Stomach (tissue), 9 donors: ENCODE data around the gene CCDC6. TPM values are rescaled to one million over a fixed set of nuclear protein-coding genes. Genes with fewer than 3 reads are reported as not detected.

ENCODE experiments used
- DNase-seq, 2 donors: peaks; one replicate each; pipeline versions ENCODE4 v3.0.0 to v3.0.0-alpha.2; 2013 to 2019
- H3K27ac ChIP-seq, 5 donors: fragments of 200-600 bp in 4 of 5; sonication (generic) in 4 of 5; one replicate each; pipeline ENCODE4 v1.5.1; 2013 to 2019; ENCODE audit warnings: mild to moderate bottlenecking in 1 of 5, moderate library complexity in 1 of 5
- H3K27me3 ChIP-seq, 3 donors: fragments of 200-600 bp; sonication (generic); one replicate each; pipeline ENCODE4 v1.5.1; 2017 to 2019; ENCODE audit warnings: mixed run types in 1 of 3
- H3K36me3 ChIP-seq, 4 donors: fragments of 200-600 bp; sonication (generic); 1 replicate in 3 of 4; 2 replicates in 1 of 4; pipeline ENCODE4 v1.5.1; 2016 to 2019
- H3K4me1 ChIP-seq, 4 donors: fragments of 200-600 bp; sonication (generic); one replicate each; pipeline ENCODE4 v1.5.1; 2016 to 2019
- H3K4me3 ChIP-seq, 4 donors: fragments of 200-600 bp; sonication (generic) in 3 of 4; one replicate each; pipeline ENCODE4 v1.5.1; 2016 to 2019; ENCODE audit warnings: mild to moderate bottlenecking in 1 of 4
- H3K9me3 ChIP-seq, 4 donors: fragments of 200-600 bp; sonication (generic); one replicate each; pipeline ENCODE4 v1.5.1; 2016 to 2019
- EP300 ChIP-seq: sonication (generic); formaldehyde crosslinking; IDR thresholded peaks from one replicate; pipeline ENCODE4 v1.6.1; 2017; ENCODE audit warnings: antibody characterized with exemption
- POLR2A ChIP-seq, 4 donors: fragments of 450-650 bp; IDR thresholded peaks; one replicate each; pipeline ENCODE4 v1.6.1; 2016; ENCODE audit warnings: antibody characterized with exemption in 4 of 4, control low read depth in 2 of 4, mild to moderate bottlenecking in 1 of 4, moderate library complexity in 1 of 4
- POLR2AphosphoS5 ChIP-seq, 3 donors: sonication (generic); formaldehyde crosslinking; IDR thresholded peaks; one replicate each; pipeline ENCODE4 v1.6.1; 2016; ENCODE audit warnings: antibody characterized with exemption in 3 of 3
- WGBS, 5 donors: extraction: QIAGEN DNeasy Blood & Tissue Kit in 3 of 5; methylation state at CpG; one replicate each; pipeline versions ENCODE4 v1.1.5 to v1.1.7; 2013 to 2018; 5-methylcytosine and 5-hydroxymethylcytosine counted together
- intact Hi-C: fragments of 100-400 bp; cut with DNase I; formaldehyde crosslinking; loops from one replicate; pipeline ENCODE4 v1.15.1; 2023; ENCODE audit warnings: low total_unique reads
- polyA plus RNA-seq, 3 donors: library from polyadenylated mRNA; stranded (reverse); fragments of 200-250 nt; gene quantifications; one replicate each; pipeline ENCODE4 v1.2.3, GENCODE V29; 2013
- total RNA-seq, 5 donors: library from RNA; depleted of rRNA; stranded (reverse); fragments of >200 nt; gene quantifications; one replicate each; pipeline versions ENCODE4 v1.1.0 to v1.2.3, GENCODE V29; 2014 to 2016
- TF ChIP-seq, protein P1 (sequence below), 7 experiments: fragments of 450-650 bp in 4 of 7; fragments of 200-600 bp in 3 of 7; sonication (generic) in 3 of 7; IDR thresholded peaks; one replicate each; pipeline ENCODE4 v1.5.1; 2016 to 2019; ENCODE audit warnings: antibody characterized with exemption in 7 of 7, control low read depth in 2 of 7, mild to moderate bottlenecking in 1 of 7
- donor health status: healthy with polysubstance abuse.
- donor health status: Bipolar disorder and iron deficiency.
- donor health status: healthy.

The CCDC6 gene
- total and polyA plus RNA-seq, 8 donors: 12.5 to 56.0 (median 17.0) TPM

DNA sequence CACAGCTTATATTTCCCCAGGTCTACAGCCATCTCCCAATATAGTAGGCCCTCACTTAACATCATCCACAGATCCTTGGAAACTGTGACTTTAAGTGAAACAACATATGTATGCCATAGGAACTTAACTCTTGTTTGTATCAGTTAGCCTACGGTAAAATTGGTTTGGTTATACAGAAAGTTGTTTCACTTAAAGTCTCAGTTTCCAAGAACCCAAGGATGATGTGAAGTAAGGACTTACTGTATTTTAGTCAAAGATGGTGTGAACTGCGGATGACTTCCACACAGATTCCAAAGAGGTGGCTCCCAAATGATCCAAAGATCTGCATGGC lies 96.7 kb downstream of the CCDC6 start:
- DNase-seq: no peak
- no peak overlapping the region for H3K27ac ChIP-seq
- no peaks in the 10 kb centered on the region for H3K9me3 ChIP-seq
- TF ChIP-seq, protein P1, sequence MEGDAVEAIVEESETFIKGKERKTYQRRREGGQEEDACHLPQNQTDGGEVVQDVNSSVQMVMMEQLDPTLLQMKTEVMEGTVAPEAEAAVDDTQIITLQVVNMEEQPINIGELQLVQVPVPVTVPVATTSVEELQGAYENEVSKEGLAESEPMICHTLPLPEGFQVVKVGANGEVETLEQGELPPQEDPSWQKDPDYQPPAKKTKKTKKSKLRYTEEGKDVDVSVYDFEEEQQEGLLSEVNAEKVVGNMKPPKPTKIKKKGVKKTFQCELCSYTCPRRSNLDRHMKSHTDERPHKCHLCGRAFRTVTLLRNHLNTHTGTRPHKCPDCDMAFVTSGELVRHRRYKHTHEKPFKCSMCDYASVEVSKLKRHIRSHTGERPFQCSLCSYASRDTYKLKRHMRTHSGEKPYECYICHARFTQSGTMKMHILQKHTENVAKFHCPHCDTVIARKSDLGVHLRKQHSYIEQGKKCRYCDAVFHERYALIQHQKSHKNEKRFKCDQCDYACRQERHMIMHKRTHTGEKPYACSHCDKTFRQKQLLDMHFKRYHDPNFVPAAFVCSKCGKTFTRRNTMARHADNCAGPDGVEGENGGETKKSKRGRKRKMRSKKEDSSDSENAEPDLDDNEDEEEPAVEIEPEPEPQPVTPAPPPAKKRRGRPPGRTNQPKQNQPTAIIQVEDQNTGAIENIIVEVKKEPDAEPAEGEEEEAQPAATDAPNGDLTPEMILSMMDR (IDR thresholded peaks at IDR 0.05): no peak
- H3K27me3 ChIP-seq: no peaks in the 10 kb centered on the region
- H3K36me3 ChIP-seq: peaks cover 37 to 91% (median 88%) of the 10 kb centered on the region in 4 donors
- intact Hi-C loops: no loop called here
- no peak overlapping the region for H3K4me3 ChIP-seq
- H3K4me1 ChIP-seq: peaks cover 0 to 24% (median 8%) of the 10 kb centered on the region in 4 donors
- WGBS, 5 donors: 93 to 97% (median 94%) methylated on average over 2 of the region's 2 CpGs

GRCh38 chr10:59808896-59809643 lies 97.3 kb downstream of the CCDC6 start:
- H3K4me3 ChIP-seq: no peak overlapping the region
- H3K27ac ChIP-seq: no peak overlapping the region
- no peaks in the 10 kb centered on the region for H3K27me3 ChIP-seq

GRCh38 chr10:59807629-59808620 lies 98.4 kb downstream of the CCDC6 start:
- no peaks in the 10 kb centered on the region for H3K9me3 ChIP-seq

More at GRCh38 chr10:59808896-59809643, 97.3 kb downstream of the CCDC6 start:
- peaks cover 41 to 96% (median 89%) of the 10 kb centered on the region in 4 donors for H3K36me3 ChIP-seq
- DNase-seq: peak; percentile 77 to 86
- TF ChIP-seq POLR2A (IDR thresholded peaks at IDR 0.05): no peak
- TF ChIP-seq EP300: no peak
- TF ChIP-seq, protein P1 (IDR thresholded peaks at IDR 0.05): peak in 4 of 7 experiments; percentile 34 to 55 (median 37)
- TF ChIP-seq POLR2AphosphoS5 (IDR thresholded peaks at IDR 0.05): peak in 1 of 3 donors; percentile 4
- H3K9me3 ChIP-seq: no peaks in the 10 kb centered on the region
- 54 to 62% (median 58%) methylated on average over 5 of the region's 5 CpGs for WGBS, 5 donors
- H3K4me1 ChIP-seq: peaks cover 0 to 20% (median 8%) of the 10 kb centered on the region in 4 donors
- intact Hi-C loops: no loop called here

GRCh38 chr10:59805014-59805413 lies 101.3 kb downstream of the CCDC6 start:
- peak; percentile 42 to 71 for DNase-seq
- H3K4me3 ChIP-seq: no peak overlapping the region

More at GRCh38 chr10:59807629-59808620, 98.4 kb downstream of the CCDC6 start:
- no peak overlapping the region for H3K27ac ChIP-seq
- intact Hi-C loops: no loop called here
- WGBS, 5 donors: 86 to 92% (median 89%) methylated on average over 8 to 9 of the region's 9 CpGs
- no peak for DNase-seq
- no peaks in the 10 kb centered on the region for H3K27me3 ChIP-seq
- peaks cover 52 to 96% (median 92%) of the 10 kb centered on the region in 4 donors for H3K36me3 ChIP-seq
- no peak overlapping the region for H3K4me3 ChIP-seq
- TF ChIP-seq POLR2A (IDR thresholded peaks at IDR 0.05) (no peak), POLR2AphosphoS5 (IDR thresholded peaks at IDR 0.05) (no peak), EP300 (no peak)
- TF ChIP-seq, protein P1 (IDR thresholded peaks at IDR 0.05): no peak
- peaks cover 0 to 20% (median 8%) of the 10 kb centered on the region in 4 donors for H3K4me1 ChIP-seq

More at GRCh38 chr10:59805014-59805413, 101.3 kb downstream of the CCDC6 start:
- 79 to 89% (median 88%) methylated on average over 6 of the region's 6 CpGs for WGBS, 5 donors
- no peaks in the 10 kb centered on the region for H3K9me3 ChIP-seq
- intact Hi-C loops: no loop called here
- H3K4me1 ChIP-seq: peaks cover 0 to 20% (median 8%) of the 10 kb centered on the region in 4 donors
- TF ChIP-seq POLR2A (IDR thresholded peaks at IDR 0.05) (no peak), EP300 (no peak), POLR2AphosphoS5 (IDR thresholded peaks at IDR 0.05) (no peak)
- TF ChIP-seq, protein P1 (IDR thresholded peaks at IDR 0.05): peak in 3 of 7 experiments; percentile 13 to 34 (median 21)
- H3K27ac ChIP-seq: no peak overlapping the region
- peaks cover 39 to 85% (median 80%) of the 10 kb centered on the region in 4 donors for H3K36me3 ChIP-seq
- H3K27me3 ChIP-seq: no peaks in the 10 kb centered on the region
